Prostate gland (tissue), 2 donors: ENCODE measurements around the gene VGLL3.

ENCODE experiments used
- CTCF ChIP-seq, 4 experiments: fragments of 200-600 bp in 2 of 4; fragments of 450-650 bp in 2 of 4; sonication (generic) in 2 of 4; IDR thresholded peaks; 1 replicate in 3 of 4; 2 replicates in 1 of 4; pipeline ENCODE4 v1.5.1; 2016 to 2019; ENCODE audit warnings: antibody characterized with exemption in 4 of 4, mild to moderate bottlenecking in 2 of 4, moderate library complexity in 2 of 4
- POLR2A ChIP-seq: fragments of 450-650 bp; IDR thresholded peaks from one replicate; pipeline ENCODE4 v1.6.1; 2016; ENCODE audit warnings: antibody characterized with exemption, mild to moderate bottlenecking

- no peak for TF ChIP-seq CTCF (IDR thresholded peaks at IDR 0.05)
- no peak for TF ChIP-seq POLR2A
Measured at GRCh38 chr3:86948822-86949221, 42.1 kb downstream of the VGLL3 start.
